HG03095 (cell line): ENCODE data around the gene GNE.
A peak's percentile ranks its signal among the peaks of the same experiment; 100 is the strongest.
"Not testable (repeated sequence)": the region's sequence is repeated elsewhere in the genome, so short reads cannot be mapped to it uniquely, and the experiment has no call there.

ENCODE experiments used
- ATAC-seq: cut with Tn5 transposase; IDR thresholded peaks from one replicate; pipeline ENCODE4 v1.9.1; 2021; ENCODE audit warnings: moderate library complexity; ENCODE audit not compliant: unreplicated experiment

The GNE gene, protein sequence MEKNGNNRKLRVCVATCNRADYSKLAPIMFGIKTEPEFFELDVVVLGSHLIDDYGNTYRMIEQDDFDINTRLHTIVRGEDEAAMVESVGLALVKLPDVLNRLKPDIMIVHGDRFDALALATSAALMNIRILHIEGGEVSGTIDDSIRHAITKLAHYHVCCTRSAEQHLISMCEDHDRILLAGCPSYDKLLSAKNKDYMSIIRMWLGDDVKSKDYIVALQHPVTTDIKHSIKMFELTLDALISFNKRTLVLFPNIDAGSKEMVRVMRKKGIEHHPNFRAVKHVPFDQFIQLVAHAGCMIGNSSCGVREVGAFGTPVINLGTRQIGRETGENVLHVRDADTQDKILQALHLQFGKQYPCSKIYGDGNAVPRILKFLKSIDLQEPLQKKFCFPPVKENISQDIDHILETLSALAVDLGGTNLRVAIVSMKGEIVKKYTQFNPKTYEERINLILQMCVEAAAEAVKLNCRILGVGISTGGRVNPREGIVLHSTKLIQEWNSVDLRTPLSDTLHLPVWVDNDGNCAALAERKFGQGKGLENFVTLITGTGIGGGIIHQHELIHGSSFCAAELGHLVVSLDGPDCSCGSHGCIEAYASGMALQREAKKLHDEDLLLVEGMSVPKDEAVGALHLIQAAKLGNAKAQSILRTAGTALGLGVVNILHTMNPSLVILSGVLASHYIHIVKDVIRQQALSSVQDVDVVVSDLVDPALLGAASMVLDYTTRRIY

DNA sequence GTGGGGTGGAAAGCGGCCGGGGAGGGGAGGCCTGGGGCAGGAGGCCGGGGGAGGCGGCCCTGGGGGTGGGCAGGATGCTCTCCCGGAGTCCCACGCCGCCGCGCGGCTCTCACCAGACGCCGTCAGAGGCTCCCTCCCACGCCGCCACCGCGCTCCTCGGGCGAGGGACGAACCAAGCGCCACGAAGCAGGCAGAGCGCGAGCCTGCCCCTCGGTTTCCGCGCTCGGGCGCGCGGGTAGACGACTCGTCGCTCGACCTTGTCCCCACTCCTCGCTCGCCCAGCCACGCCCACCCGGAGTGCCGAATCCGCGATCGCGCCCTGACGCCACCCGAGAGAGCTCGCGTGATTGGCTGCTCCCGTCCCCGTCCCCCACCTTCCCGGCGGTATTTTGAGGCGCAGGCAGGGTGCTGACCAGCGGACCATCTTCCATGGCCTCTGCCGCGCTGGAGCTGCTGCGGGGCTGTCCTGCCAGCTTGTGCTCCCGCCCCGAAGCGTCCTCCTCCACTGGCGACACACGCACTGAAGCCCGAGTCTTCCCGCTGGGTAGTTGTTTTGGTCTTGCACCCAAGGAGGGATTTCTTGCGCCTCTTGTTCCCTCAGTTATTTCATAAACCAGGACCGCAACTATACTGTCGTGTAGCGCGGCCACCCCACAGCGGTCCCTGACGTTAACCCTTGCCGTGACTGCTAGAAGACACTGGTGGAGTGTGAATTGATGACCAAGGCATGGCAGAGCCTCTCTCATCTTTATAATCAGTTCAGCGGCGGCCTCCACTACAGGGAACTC, at the start of gene GNE:
TSS of gene GNE (minus strand) at position 241 of the 788 bp plus-strand sequence. CDS start 9,093 bp downstream, outside the sequence.
- ATAC-seq = peak; percentile 90

DNA sequence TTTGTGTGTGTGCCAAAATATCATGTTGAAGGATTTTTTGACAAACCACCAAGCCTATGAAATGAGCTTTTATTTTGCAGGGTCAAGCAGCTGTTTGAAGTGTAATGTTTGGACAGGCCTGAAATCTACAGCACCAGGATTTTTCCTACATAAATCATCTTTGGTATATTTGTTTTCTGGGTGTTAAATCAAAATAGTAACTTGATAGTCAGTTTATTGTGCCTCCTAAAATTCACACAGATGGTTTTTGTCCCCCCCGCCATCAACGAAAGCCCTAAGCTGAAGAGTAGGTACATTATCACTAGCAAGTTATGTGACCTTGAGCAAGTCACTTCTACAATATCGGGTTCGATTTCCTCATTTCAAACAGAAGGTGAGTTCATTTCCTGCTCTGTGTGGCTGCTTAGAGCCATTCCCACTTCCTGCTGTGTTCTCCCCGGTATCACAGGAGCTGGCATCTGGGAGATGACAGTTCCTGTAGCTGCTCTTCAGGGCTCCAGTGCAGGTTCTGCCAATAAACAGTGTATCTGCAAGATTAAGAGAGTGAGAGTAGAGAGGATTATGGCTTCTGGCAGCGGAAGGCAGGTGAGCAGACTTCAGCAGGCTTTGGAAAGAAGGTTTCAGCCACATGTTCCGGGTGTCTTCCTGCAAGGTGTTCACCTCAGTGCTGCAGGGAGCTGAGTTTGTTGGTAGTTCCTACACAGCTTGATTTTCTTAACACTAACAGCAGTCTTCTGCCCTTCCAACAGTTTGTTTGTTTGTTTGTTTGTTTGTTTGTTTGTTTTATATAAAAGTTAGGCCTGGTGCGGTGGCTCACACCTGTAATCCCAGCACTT, 48.4 kb upstream of the GNE start:
- no peak for ATAC-seq

DNA sequence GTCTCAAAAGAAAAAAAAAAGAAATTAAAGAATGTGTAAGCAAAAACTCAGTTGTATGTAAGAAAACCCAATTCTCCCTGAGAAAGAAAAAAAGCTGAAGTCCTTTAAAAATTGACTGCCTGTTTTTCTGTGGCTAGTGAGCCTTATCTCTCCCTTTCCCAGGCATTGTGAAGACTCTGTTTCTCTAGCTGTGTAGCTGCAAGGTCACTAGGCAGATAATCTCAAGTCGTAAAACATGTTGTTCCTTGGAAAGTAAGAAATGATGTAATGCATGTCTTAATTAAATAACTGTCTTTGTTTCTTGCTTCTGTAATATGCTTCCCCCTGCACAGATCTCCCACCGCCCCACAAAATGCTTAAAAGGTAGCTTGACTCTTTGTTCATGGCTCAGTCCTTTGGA, 46.1 kb upstream of the GNE start:
- ATAC-seq = not testable (repeated sequence)

DNA sequence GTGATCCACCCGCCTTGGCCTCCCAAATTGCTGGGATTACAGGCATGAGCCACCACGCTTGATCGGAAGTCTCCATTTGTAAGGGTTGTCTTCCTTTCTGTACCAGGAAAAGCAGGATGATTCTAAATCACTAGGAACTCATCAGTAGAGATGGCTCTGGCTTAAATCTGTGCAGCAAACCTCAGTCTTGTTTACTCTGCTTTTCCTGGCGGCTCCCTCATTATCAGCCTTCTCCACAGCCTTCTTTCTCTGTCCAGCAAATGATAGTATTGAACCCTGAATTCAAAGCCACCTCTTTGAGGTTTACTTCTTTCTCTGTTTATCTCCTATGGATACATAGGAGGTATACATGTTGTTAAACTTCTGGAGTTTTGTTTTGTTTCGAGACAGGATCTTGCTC, 43.0 kb upstream of the GNE start:
- ATAC-seq = no peak

DNA sequence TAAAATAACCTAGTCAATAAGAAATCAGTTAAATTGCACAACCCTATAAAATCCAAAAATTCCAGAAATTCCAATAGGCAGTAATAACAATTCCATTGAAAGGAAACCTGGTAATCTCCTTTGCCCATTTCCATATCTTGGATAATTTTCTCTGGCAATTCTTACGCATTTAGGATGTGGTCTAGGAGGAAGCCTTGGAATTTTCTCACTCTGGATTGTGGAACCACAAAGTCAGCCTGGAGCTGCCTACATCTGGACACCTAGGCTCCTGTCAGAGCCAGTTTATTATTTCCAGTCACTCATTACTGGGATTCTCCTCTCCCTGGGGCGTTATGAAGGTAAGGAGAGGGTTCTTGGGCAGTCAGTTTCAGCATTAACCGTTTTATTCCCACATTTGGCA, 40.3 kb upstream of the GNE start:
- no peak for ATAC-seq

DNA sequence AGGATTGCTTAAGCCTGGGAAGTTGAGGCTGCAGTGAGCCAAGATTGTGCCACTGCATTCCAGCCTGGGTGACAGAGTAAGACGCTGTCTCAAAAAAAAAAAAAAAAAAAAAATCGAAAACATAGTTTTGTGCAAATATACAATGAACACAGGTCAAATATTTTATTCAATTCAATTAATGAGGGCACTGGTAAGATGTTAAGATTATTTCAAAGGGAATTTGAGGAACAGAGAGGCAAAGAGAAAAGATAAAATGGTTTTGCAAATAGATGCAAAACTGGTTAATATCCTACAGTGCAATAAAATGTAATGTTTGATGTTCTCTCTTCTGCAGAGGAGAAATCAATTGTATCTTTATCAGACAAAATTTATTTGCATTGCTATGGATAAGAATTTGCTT, 39.5 kb upstream of the GNE start:
- no peak for ATAC-seq

DNA sequence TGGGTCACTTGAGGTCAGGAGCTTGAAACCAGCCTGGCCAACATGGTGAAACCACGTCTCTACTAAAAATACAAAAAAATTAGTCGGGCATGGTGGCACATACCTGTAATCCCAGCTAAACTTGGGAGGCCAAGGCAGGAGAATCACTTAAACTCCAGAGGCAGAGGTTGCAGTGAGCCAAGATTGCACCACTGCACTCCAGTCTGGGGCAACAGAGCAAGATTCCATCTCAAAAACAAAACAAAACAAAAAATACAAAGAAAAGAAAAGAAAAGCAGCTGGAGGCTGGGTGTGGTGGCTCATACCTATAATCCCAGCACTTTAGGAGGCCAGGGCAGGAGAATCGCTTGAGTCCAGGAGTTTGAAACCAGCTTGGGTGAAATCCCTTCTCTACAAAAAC, 36.7 kb upstream of the GNE start:
- not testable (repeated sequence) for ATAC-seq

DNA sequence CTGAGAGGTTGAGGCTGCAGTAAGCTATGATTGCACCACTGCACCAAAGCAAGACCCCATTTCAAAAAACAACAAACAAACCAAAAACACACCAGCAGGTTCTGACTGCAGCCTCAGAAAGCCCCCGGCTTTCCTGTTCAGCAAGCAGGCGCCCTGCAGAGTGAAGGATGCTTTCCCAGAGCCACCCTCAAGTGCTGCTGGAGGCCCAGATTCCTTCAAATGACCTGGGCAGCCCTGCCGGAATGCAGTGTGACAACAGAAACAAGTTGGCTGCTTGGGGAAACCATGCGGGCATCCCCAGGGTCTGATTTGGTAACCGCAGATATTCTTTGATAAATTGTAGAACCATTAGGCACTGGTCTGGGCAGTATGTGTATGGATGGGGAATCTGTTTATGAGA, 35.7 kb upstream of the GNE start:
- ATAC-seq = no peak

DNA sequence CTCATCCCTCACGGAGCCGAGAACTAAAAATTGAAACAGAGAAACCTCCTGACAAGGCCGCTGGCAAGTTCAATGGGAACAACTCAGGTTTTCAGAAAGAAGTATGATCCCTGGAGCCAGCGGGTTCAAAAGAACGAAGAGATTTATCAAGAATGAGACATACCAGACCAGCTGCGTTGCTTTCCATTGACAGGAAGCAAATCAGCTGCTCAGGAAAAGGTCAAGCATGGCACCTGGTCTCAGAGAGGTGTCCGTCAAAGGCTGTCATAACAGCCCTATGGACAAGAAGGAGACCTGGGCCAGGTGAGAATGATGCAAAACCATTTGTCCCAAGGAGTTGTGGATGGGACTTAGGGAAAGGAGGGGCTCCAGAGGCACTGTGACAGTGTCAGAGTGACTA, 34.9 kb upstream of the GNE start:
- no peak for ATAC-seq

DNA sequence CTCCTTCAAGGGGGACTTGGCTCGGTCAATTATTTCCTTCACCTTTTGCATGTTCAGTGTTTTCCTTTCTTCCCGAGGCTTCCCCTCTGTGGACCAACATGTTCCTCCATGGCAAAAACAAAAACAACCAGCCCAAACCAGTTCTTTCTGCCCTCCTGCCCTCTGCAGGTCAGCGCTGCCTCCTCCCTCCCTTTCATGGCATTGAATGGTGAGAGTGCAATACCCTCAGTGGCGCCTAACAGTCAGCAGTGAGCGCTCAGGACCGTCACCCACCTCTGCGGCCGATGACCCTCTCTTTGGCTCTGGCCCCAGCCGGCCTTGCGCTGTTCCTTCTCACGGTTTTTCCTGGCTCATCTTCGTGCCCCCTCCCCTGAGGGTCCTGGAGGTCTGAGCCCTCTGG, 34.4 kb upstream of the GNE start:
- ATAC-seq = no peak

DNA sequence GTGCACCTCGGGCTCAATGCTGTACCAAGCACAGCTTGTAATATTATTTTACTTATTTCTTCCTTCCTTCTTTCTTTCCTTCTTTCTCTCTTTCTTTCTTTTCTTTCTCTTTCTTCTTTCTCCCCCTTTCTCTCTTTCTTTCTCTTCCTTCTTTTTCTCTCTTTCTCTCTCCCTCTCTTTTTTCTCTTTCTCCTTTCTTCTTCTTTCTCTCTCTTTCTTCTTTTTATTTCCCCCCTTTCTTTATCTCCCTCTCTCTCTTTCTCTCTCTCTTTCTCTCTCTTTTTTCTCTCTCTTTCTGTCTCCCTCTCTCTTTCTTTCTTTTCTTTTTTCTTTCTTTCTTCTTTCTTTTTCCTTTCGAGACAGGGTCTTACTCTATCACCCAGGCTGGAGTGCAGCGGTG, 32.7 kb upstream of the GNE start:
- no peak for ATAC-seq

DNA sequence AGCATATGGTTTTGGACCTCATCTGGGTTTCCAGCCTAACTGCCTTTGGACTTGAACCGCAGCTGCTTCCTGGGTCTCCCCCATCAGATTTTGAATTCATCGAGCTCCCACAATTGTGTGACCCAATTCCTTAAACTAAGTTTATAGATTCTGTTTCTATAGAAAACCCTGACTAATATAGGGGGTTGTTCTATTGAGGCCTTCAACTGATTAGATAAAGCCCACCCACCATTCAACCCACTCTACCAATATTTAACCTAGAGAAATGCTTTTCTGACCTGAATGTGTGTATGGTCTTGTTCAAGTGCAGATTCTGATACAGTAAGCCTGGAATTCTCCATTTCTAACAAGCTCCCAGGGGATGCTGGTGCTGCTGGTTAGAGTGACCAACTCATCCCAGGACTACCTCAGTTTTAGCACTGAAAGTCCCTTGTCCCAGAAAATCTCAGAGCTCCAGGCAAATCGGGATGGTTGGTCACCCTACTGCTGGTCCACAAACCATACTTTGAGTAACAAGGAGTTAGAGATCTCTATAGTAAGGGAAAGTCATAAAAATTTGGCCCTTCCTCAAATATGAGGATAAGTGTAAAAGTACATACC, 31.7 kb upstream of the GNE start:
- ATAC-seq = no peak

DNA sequence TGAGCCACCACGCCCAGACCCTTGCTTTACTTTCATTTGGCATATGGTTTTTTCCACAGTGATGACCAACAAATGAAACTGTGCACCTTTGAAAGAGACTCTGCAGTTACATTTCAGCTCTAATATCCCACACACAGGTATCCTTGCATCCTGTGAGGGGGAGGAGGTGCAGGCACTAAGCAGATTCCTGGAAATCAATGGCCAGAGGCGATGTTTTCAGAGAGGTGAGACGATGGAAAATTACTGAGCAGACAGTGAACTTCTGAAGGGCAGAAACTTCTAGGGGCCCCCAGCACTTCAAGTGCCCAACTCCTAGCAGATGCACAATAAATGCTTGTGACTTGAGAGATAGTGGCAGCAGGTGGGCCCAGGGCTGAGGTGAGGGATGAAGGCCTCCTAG, 29.8 kb upstream of the GNE start:
- no peak for ATAC-seq

DNA sequence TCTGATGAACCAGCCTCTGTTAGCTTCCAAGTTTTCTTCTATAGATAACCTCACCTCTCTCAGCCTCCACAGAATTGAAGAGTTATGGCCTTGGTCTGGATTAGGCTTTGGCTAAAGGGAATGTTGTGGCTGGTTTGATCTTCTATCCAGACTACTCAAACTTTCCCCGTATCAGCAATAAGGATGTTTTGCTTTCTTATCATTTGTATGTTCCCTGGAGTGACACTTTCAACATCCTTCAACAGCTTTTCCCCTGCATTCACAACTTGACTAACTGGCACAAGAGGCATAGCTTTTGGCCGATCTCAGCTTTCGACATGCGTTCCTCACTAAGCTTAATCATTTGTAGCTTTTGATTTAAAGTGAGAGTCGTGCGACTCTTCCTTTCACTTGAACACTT, 28.1 kb upstream of the GNE start:
- ATAC-seq = no peak

DNA sequence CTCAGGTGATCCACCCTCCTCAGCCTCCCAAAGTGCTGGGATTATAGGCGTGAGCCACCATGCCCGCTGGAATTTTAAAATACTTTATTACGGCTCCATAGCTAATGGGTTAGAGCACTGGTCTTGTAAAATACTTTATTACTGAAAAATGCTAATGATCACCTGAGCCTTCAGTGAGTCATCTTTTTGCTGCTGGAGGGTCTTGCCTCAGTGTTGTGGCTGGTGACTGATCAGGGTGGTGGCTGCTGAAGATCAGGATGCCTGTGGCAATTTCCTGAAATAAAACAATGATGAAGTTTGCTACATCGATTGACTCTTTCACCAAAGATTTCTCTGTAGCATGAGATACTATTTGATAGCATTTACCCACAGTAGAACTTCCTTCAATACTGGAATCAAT, 26.0 kb upstream of the GNE start:
- no peak for ATAC-seq

DNA sequence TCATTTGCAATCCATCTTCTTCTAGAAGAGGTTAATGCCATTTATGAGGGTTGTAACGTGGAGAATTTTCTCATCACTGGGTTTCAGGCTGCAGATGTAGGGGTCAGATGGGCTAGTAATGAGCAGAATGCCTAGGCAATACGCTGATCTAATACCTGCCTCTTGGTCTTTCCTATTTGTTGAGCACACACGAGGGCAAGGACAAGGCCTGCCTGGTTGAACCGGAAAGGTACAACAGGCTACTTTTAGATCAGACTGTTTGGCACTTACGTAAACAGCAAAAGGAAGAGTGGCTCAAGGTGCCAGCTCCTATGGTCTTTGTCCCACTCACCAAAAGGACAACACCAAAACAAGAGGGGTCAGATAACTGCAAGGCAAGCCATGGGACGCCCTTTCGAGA, 24.0 kb upstream of the GNE start:
- ATAC-seq = no peak

DNA sequence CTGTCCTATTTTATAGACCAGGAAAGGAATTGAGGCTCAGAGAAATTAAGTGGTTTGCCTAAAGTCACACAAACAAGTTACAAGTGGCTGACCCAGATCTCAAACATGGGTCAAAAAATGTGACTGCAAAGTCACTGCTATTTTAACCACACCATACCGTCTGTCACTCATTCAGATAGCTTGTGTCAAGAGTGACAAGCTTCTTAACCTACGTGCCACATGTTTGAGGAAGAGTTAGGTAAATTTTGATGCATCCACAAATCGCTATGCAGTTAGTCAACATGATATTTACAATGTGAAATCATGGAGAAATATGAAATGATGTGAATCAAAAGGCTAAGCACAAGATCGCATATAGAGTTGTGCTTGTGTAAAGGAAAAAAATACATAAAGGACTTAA, 22.7 kb upstream of the GNE start:
- ATAC-seq = no peak

DNA sequence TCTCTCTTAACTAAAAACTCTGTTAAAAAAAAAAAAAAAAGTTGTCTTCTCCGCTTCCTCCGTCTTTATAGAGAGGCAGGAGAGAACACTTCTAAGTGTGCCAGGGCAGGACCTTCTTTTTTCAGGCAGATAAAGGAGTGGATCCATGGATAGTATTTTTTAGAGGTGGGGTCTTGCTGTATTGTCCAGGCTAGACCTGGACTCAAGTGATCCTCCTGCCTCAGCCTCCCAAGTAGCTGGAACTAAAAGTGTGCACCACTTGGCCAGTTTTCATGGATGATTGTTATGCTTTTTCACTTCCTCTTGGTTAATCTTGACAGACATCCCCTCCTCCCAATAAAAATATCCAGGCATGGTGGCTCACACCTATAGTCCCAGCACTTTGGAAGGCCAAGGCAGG, 20.0 kb upstream of the GNE start:
- ATAC-seq = no peak

DNA sequence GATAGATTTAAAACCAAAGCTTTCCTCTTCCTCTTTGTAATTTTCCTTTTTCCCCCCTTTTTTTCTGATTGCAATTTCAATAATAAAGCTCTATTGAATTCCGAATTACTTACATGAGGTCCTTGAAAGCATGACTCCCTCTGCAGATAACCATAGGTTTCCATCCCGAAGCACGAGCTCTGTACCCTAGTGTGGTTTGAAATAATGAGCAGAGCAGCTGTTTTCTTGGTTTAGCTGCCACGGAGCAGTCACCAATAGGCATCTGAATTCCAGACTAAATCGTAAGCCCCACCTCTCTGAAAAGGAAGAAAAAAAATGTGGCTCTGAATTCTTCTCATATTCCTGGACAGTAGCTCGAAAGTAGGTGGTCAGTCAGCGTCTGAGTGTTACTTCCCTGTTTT, 18.5 kb upstream of the GNE start:
- ATAC-seq = no peak

DNA sequence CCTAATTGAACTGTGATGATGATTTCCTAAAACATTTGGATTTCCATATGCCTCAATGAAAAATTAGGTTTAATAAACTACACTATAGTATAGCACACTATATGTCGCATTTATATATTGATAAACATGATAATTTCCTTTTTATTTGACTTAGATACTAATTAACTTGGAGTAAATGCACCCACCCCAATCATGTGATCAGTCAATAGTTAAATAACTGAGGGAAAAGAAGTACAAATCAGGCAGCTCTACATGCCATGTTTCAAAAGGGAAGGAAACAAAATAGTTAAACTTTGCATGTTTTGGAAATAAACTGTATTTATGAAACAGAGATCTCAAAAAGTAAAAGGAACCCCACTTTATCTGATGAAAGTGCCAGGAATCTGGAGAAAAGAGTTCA, 18.0 kb upstream of the GNE start:
- ATAC-seq = no peak
